Activated T-cell treated with anti-CD3 and anti-CD28 coated beads, Interleukin-2, amount 50 U/mL, for 1 hour (primary cell): ENCODE results near the gene RXRA.
A peak's percentile ranks its signal among the peaks of the same experiment; 100 is the strongest.

ENCODE experiments used
- DNase-seq: peaks from one replicate; pipeline ENCODE4 v3.0.0-alpha.2; 2020

The RXRA gene

DNA sequence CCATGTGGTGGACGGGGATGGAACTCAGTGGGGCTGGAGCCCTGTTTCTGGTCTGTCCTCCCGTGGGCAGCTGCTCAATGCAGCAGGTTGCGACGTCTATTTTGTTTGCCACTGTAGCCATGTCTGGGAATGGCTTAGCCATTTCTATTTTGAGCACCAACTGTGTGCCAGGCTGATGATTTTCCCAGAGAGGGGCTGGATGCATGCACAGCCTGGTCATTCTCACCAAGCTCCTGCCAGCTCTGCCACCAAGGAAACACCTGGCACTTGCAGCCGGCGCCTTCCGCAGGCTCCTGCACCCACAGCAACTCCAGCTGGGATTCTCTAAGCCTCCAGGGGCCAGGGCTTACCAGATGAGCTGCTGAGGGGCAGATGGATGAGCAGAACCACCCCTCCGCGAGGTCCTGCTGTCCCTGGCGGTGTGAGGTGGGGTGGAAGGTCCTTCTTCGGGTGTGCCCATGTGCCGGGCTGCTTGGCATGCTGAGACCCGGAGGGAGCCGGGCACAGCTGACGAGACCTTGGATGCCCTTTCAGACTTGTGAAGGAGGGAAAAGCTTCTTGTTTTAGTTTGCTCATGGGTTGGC, 151.2 kb downstream of the RXRA start:
- no peak for DNase-seq

DNA sequence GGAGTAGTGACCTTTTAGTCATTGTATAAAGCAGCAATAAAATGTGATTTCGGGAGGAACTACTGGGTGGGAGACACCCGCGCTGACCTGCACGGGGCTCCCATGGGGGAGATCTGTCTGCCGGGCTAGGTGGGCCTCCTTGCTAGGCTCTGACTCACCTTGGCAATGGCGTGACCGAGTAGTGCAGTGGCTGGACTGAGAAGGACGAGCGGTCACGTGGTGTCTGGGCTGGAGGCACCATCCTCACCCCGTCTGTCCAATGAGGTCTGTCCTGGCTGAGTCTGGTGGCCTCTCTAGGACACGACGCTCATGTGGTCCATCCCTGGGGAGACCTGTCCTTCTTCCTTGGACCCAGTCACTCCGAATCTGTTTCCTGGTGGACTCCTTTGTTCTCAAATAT, 151.7 kb downstream of the RXRA start:
- DNase-seq = no peak

DNA sequence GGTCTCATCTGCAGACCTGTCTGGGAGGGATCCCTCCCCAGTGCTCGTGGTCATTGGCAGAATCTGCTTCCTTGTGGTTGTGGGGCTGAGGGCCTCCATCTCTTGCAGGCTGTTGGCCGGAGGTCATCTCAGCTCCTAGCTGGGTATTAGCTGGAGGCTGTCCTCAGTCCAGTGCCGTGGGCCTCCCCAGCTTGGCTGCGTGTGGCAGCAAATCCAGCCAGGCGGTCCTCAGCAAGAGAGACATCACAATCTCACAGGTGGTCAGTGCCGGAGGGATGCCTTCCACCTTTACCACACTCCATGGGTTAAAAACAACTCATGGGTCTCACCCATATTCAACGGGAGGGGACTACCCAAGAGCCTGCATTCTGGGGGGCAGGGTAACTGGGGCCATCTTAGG, 155.5 kb downstream of the RXRA start:
- no peak for DNase-seq

GRCh38 chr9:134482226-134482625, 156.0 kb downstream of the RXRA start:
- no peak for DNase-seq

- DNase-seq = no peak
Observed at GRCh38 chr9:134483361-134484184, 157.3 kb downstream of the RXRA start.

- no peak for DNase-seq
Observed at GRCh38 chr9:134484479-134484878, 158.2 kb downstream of the RXRA start.

- no peak for DNase-seq
Observed at GRCh38 chr9:134485653-134486052, 159.4 kb downstream of the RXRA start.

DNA sequence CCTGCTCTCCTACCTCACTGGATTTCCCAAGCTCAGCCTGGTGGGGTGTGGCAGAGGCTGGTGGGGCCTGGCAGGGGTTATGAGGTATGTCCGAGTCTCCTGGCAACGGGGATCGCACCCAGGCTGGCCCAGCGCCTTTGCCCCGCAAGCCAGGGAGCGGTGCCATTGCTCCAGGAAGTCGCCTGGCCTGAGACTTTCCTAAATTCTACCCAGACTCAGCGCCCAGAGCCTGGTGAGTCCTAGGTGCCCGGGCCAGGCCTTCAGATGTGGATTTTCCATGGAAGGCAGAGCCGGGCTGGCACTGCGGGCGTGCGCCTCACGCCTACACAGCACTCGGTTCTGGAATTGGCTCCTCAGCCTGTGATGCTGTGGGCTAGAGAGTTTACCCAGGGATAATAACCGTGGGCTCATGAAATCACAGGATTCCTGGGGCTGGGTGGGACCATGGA, 159.9 kb downstream of the RXRA start:
- peak; percentile 7 for DNase-seq

DNA sequence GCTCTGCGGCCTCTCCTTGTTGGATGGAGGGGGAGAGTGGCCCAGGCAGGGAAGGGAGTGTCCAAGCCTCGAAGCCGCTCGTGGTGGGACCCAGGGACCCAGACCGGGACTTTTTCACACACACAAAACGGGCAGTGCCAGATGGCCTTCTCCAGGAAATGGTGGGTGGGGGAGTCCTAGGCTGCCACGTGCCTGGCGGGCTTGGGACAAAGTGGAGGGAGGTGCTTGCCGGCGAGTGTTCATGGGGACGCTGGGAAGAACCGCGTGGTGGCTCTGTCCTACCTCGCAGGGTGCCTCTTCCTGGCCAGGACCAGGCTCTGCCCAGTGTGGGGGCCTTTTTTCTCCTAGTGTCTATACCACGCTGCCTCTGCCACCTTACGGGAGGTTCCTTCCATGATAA, 160.3 kb downstream of the RXRA start:
- no peak for DNase-seq
